Loucy (cell line): ENCODE data around the gene MANEAL.

Experiments used
- H2AFZ ChIP-seq: fragments of 200-600 bp; sonication (generic); 2 replicates; pipeline ENCODE4 v1.6.0; 2016; ENCODE audit warnings: antibody characterized with exemption, mild to moderate bottlenecking, low read length, moderate library complexity
- H3F3A ChIP-seq: fragments of 200-600 bp; 2 replicates; pipeline ENCODE4 v1.6.0; 2016; ENCODE audit warnings: antibody characterized with exemption, low read depth, mild to moderate bottlenecking
- H3K27me3 ChIP-seq: fragments of 200-600 bp; sonication (generic); 2 replicates; pipeline ENCODE4 v1.6.1; 2014; ENCODE audit warnings: low read length, mild to moderate bottlenecking; ENCODE audit not compliant: insufficient read depth, poor library complexity, severe bottlenecking
- H3K36me3 ChIP-seq: fragments of 200-600 bp; sonication (generic); 2 replicates; pipeline ENCODE4 v1.6.1; 2016; ENCODE audit warnings: low read length; ENCODE audit not compliant: insufficient read depth
- H3K4me1 ChIP-seq: fragments of 200-600 bp; sonication (generic); 2 replicates; pipeline ENCODE4 v1.5.1; 2014; ENCODE audit warnings: low read length, mild to moderate bottlenecking; ENCODE audit not compliant: insufficient read depth, poor library complexity, severe bottlenecking
- H3K4me2 ChIP-seq: fragments of 200-600 bp; sonication (generic); 2 replicates; pipeline ENCODE4 v1.6.0; 2014; ENCODE audit warnings: antibody characterized with exemption, low read length, low read depth, mild to moderate bottlenecking; ENCODE audit not compliant: poor library complexity, severe bottlenecking
- H3K4me3 ChIP-seq: fragments of 200-600 bp; sonication (generic); 2 replicates; pipeline ENCODE4 v1.5.1; 2014; ENCODE audit warnings: low read length, mild to moderate bottlenecking, mixed read lengths; ENCODE audit not compliant: poor library complexity, severe bottlenecking
- H3K79me2 ChIP-seq: fragments of 200-600 bp; sonication (generic); 2 replicates; pipeline ENCODE4 v1.6.1; 2014; ENCODE audit warnings: low read length; ENCODE audit not compliant: insufficient read depth
- H3K9ac ChIP-seq: fragments of 200-600 bp; sonication (generic); 2 replicates; pipeline ENCODE4 v1.6.0; 2014; ENCODE audit warnings: mild to moderate bottlenecking, low read depth, low read length, moderate library complexity; ENCODE audit not compliant: poor library complexity, severe bottlenecking
- H3K9me2 ChIP-seq: fragments of 200-600 bp; sonication (generic); replicated peaks from 2 replicates; pipeline ENCODE4 v1.6.1; 2016; ENCODE audit warnings: low read depth, low read length, mixed read lengths
- H3K9me3 ChIP-seq: fragments of 200-600 bp; sonication (generic); 2 replicates; pipeline ENCODE4 v1.6.1; 2014; ENCODE audit warnings: mild to moderate bottlenecking, antibody characterized with exemption, low read length, low read depth; ENCODE audit not compliant: insufficient read depth
- H4K20me1 ChIP-seq: fragments of 200-600 bp; sonication (generic); 2 replicates; pipeline ENCODE4 v1.6.0; 2014; ENCODE audit warnings: antibody characterized with exemption, low read length, mild to moderate bottlenecking; ENCODE audit not compliant: insufficient read depth, poor library complexity, severe bottlenecking
- EZH2phosphoT487 ChIP-seq: fragments of 200-600 bp; IDR thresholded peaks from 2 replicates; pipeline ENCODE4 v1.6.1; 2018; ENCODE audit warnings: antibody characterized with exemption, mild to moderate bottlenecking, moderate library complexity, borderline replicate concordance
- TF ChIP-seq, protein P1 (sequence below): fragments of 200-600 bp; sonication (generic); conservative IDR thresholded peaks from 2 replicates; pipeline ENCODE4 v1.5.1; 2014; ENCODE audit warnings: mild to moderate bottlenecking, antibody characterized with exemption, low read length

Gene MANEAL

DNA sequence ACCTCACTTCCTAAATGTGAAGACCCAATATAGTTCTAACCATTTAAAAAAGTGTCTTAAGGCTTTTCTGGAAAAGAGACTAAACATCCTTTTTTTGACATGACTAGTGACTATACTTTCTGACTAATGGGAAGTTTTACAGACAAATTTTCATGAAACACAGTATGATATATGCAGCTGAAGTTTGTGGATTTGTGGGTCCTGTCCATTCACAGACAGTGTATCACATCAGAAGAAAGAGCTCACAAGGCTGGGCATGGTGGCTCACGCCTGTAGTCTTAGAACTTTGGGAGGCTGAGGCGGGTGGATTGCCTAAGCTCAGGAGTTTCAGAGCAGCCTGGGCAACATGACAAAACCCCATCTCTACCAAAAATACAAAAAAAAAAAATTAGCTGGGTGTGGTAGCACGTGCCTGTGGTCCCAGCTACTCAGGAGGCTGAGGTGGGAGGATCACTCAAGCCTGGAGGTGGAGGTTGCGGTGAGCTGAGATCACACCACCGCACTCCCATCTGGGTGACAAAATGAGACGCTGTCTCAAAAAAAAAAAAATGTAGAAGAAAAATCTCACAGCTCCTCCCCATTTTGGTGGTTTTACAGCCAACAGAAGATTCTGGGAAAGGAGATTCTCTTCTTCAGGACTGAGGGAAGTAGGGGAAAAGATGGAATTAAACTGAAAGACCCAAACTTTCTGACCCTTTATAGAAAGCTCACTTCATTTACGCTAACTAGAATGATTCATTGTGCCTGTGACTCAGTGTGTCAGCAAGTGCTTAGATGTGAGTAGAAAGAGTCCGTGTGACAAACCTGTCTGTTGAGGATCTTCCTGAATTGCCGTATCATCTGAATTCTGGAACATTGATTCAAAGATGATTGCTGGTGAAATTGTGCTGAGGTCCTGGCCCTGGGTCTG, 29.5 kb downstream of the MANEAL start:
- no peaks in the 10 kb centered on the region for H3K4me1 ChIP-seq
- H3K9me2 ChIP-seq = no peaks in the 10 kb centered on the region
- H4K20me1 ChIP-seq = no peaks in the 10 kb centered on the region
- no peak overlapping the region for H3K4me2 ChIP-seq
- H3K27me3 ChIP-seq = no peaks in the 10 kb centered on the region
- H3K36me3 ChIP-seq = peaks cover 57% of the 10 kb centered on the region; the same call in 1 of the 2 replicates
- H3K9me3 ChIP-seq = no peaks in the 10 kb centered on the region
- no peaks in the 10 kb centered on the region for H3K79me2 ChIP-seq
- TF ChIP-seq EZH2phosphoT487 = no peak
- TF ChIP-seq, protein P1, sequence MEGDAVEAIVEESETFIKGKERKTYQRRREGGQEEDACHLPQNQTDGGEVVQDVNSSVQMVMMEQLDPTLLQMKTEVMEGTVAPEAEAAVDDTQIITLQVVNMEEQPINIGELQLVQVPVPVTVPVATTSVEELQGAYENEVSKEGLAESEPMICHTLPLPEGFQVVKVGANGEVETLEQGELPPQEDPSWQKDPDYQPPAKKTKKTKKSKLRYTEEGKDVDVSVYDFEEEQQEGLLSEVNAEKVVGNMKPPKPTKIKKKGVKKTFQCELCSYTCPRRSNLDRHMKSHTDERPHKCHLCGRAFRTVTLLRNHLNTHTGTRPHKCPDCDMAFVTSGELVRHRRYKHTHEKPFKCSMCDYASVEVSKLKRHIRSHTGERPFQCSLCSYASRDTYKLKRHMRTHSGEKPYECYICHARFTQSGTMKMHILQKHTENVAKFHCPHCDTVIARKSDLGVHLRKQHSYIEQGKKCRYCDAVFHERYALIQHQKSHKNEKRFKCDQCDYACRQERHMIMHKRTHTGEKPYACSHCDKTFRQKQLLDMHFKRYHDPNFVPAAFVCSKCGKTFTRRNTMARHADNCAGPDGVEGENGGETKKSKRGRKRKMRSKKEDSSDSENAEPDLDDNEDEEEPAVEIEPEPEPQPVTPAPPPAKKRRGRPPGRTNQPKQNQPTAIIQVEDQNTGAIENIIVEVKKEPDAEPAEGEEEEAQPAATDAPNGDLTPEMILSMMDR = no peak
- H3K4me3 ChIP-seq = no peak overlapping the region
- no peaks in the 10 kb centered on the region for H3F3A ChIP-seq
- H2AFZ ChIP-seq = no peak overlapping the region
- H3K9ac ChIP-seq = no peak overlapping the region

- H4K20me1 ChIP-seq = no peaks in the 10 kb centered on the region
- H3K9me3 ChIP-seq = no peaks in the 10 kb centered on the region
- H3K4me2 ChIP-seq = no peak overlapping the region
- H3K4me1 ChIP-seq = no peaks in the 10 kb centered on the region
- no peak overlapping the region for H3K4me3 ChIP-seq
- no peak overlapping the region for H3K9ac ChIP-seq
- no peaks in the 10 kb centered on the region for H3K9me2 ChIP-seq
- TF ChIP-seq EZH2phosphoT487 = no peak
- TF ChIP-seq, protein P1 = no peak
- no peaks in the 10 kb centered on the region for H3K79me2 ChIP-seq
- H3F3A ChIP-seq = no peaks in the 10 kb centered on the region
- H3K27me3 ChIP-seq = no peaks in the 10 kb centered on the region
- H3K36me3 ChIP-seq = peaks cover 59% of the 10 kb centered on the region; the same call in 1 of the 2 replicates
- H2AFZ ChIP-seq = no peak overlapping the region
Measured at GRCh38 chr1:37824001-37824400, 30.4 kb downstream of the MANEAL start.

DNA sequence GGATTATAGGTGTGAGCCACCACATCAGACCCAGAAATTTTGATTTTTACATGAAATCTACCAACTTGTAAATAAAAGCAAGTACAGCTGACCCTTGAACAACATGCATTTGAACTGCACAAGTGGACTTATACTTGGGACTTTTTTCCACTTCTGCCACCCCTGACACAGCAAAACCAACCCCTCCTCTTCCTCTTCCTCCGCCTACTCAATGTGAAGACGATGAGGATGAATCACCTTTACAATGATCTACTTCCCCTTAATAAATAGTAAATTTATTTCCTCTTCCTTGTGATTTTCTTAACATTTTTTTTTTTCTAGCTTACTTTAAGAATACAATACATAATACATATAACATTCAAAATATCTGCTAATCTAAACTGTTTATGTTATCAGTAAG, 31.9 kb downstream of the MANEAL start:
- peaks cover 56% of the 10 kb centered on the region; the same call in 1 of the 2 replicates for H3K36me3 ChIP-seq
- no peaks in the 10 kb centered on the region for H3K9me3 ChIP-seq
- H3K9me2 ChIP-seq = no peaks in the 10 kb centered on the region
- no peaks in the 10 kb centered on the region for H3K27me3 ChIP-seq
- H3K4me1 ChIP-seq = no peaks in the 10 kb centered on the region
- H3K4me3 ChIP-seq = no peak overlapping the region
- H4K20me1 ChIP-seq = no peaks in the 10 kb centered on the region
- H3F3A ChIP-seq = no peaks in the 10 kb centered on the region
- H3K9ac ChIP-seq = no peak overlapping the region
- H3K79me2 ChIP-seq = no peaks in the 10 kb centered on the region
- H3K4me2 ChIP-seq = no peak overlapping the region
- H2AFZ ChIP-seq = no peak overlapping the region
- TF ChIP-seq, protein P1 = no peak
- TF ChIP-seq EZH2phosphoT487 = no peak
